Upper lobe of left lung (tissue), 4 donors: Measurements from ENCODE around the gene DNAAF1.

ENCODE experiments used
- EP300 ChIP-seq, 4 donors: sonication (generic); formaldehyde crosslinking; IDR thresholded peaks; one replicate each; pipeline ENCODE4 v1.5.1; 2017; ENCODE audit warnings: antibody characterized with exemption in 4 of 4, control low read depth in 2 of 4
- POLR2A ChIP-seq, 4 donors: fragments of 450-650 bp; IDR thresholded peaks; one replicate each; pipeline ENCODE4 v1.5.1; 2016 to 2017; ENCODE audit warnings: antibody characterized with exemption in 4 of 4, mild to moderate bottlenecking in 2 of 4
- TF ChIP-seq, protein P1 (sequence below), 6 experiments: fragments of 450-650 bp in 4 of 6; fragments of 200-600 bp in 2 of 6; sonication (generic) in 2 of 6; IDR thresholded peaks; one replicate each; pipeline ENCODE4 v1.5.1; 2016 to 2019; ENCODE audit warnings: antibody characterized with exemption in 6 of 6

DNA sequence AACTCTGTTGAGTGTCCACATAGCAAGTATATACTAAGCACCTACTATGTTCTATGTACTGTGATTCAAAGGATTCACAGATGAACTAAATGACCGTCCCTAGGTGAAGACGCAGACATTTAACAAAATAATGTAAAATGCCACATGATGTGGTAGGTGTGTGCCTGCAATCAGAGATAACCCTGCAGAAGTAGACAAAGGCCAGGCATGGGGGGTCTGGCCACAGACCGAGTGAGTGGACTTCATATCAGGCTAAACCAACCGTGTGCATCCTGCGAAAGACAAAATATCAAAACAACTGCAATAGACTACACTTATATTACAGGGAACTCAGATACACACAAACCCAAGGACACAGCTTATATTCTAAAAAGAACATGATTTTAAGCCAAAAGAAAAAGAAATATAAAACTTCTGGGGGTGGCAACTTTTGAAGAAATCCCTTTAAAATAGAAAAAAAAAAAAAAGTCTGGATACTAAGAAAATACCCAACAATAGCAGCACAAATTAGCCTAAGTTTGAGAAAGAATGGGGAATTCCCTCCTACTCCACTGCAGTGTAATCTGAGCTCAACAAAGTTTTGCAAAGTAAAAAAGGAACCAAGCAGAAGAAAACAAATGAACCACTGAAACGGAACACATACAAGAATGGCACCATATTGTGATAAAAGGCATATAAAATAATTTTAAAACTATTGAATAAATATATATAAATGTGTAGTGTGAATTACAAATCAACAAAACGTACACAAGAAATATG lies 12.4 kb upstream of the DNAAF1 start:
- TF ChIP-seq EP300 (IDR thresholded peaks at IDR 0.05) (no peak), POLR2A (IDR thresholded peaks at IDR 0.05) (no peak)
- TF ChIP-seq, protein P1, sequence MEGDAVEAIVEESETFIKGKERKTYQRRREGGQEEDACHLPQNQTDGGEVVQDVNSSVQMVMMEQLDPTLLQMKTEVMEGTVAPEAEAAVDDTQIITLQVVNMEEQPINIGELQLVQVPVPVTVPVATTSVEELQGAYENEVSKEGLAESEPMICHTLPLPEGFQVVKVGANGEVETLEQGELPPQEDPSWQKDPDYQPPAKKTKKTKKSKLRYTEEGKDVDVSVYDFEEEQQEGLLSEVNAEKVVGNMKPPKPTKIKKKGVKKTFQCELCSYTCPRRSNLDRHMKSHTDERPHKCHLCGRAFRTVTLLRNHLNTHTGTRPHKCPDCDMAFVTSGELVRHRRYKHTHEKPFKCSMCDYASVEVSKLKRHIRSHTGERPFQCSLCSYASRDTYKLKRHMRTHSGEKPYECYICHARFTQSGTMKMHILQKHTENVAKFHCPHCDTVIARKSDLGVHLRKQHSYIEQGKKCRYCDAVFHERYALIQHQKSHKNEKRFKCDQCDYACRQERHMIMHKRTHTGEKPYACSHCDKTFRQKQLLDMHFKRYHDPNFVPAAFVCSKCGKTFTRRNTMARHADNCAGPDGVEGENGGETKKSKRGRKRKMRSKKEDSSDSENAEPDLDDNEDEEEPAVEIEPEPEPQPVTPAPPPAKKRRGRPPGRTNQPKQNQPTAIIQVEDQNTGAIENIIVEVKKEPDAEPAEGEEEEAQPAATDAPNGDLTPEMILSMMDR (IDR thresholded peaks at IDR 0.05) = no peak
